Subcutaneous abdominal adipose tissue (tissue), 5 donors: ENCODE results near the gene LRRC4B.

Experiments
- H3K27ac ChIP-seq: one replicate; pipeline ENCODE4 v1.7.0; 2013; ENCODE audit warnings: low read depth, mild to moderate bottlenecking, inconsistent platforms, low read length, moderate library complexity
- H3K27me3 ChIP-seq, 5 donors: one replicate each; pipeline ENCODE4 v1.7.0; 2013; ENCODE audit warnings: low read length in 5 of 5, inconsistent platforms in 1 of 5; ENCODE audit not compliant: control insufficient read depth in 5 of 5, insufficient read depth in 4 of 5
- H3K36me3 ChIP-seq, 5 donors: one replicate each; pipeline ENCODE4 v1.7.0; 2013; ENCODE audit warnings: low read length in 5 of 5; ENCODE audit not compliant: control insufficient read depth in 5 of 5, insufficient read depth in 5 of 5
- H3K4me1 ChIP-seq, 5 donors: one replicate each; pipeline ENCODE4 v1.7.0; 2013; ENCODE audit warnings: low read length in 5 of 5, mild to moderate bottlenecking in 3 of 5, moderate library complexity in 1 of 5; ENCODE audit not compliant: control insufficient read depth in 5 of 5, insufficient read depth in 5 of 5
- H3K4me3 ChIP-seq, 5 donors: one replicate each; pipeline ENCODE4 v1.7.0; 2013; ENCODE audit warnings: low read length in 5 of 5, low read depth in 1 of 5
- H3K9ac ChIP-seq, 5 donors: one replicate each; pipeline ENCODE4 v1.7.0; 2013; ENCODE audit warnings: low read length in 5 of 5, mild to moderate bottlenecking in 4 of 5, moderate library complexity in 3 of 5
- H3K9me3 ChIP-seq, 5 donors: one replicate each; pipeline ENCODE4 v1.7.0; 2013; ENCODE audit warnings: low read length in 5 of 5; ENCODE audit not compliant: control insufficient read depth in 5 of 5
- donor health status: healthy.
- donor health status: healthy.
- donor health status: healthy.
- donor health status: healthy.
- donor health status: healthy.

LRRC4B gene

DNA sequence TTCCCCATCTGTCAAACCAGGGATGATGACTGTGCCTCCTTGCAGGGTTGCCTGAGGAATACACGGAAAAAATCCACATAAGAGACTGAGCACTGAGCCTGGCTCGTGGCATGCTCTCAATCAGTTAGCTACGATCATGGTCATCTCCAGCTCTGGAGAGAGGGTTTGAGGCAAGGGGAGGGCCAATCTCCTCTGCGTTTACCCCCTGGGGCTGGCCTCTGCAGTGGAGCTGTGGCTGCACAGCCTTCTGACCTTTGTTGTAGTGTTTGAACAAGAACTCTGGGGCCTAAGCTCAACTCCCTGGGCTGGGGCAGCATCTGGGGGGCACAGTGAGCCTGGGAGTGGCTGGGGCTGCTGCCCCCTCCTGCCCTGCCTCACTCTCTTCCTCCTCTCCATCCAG is 5.9 kb downstream of the LRRC4B start:
- Histone ChIP-seq H3K9me3 (no peaks in the 10 kb centered on the region), H3K27ac (no peak overlapping the region), H3K27me3 (peaks cover 29 to 54% (median 50%) of the 10 kb centered on the region in 5 donors), H3K4me1 (no peaks in the 10 kb centered on the region), H3K9ac (no peak overlapping the region), H3K36me3 (no peaks in the 10 kb centered on the region), H3K4me3 (no peak overlapping the region)

DNA sequence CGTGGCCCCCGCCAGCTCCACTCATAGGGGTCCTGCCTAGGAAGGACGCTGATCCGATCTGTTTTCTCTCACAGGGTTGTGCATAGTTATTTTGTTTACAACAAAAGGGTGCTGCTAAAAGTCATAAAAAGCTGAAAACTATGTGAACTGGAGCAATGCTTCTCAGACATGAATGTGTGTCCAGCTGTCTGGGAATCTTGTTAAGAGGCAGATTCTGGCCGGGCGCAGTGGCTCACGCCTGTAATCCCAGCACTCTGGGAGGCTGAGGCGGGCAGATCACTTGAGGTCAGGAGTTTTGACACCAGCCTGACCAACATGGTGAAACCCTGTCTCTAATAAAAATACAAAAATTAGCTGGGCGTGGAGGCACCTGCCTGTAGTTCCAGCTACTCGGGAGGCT is 8.6 kb downstream of the LRRC4B start:
- Histone ChIP-seq H3K9me3 (no peaks in the 10 kb centered on the region), H3K9ac (no peak overlapping the region), H3K36me3 (no peaks in the 10 kb centered on the region), H3K4me1 (peaks cover 0 to 14% (median 11%) of the 10 kb centered on the region in 5 donors), H3K27ac (no peak overlapping the region), H3K27me3 (peaks cover 37 to 55% (median 50%) of the 10 kb centered on the region in 5 donors), H3K4me3 (no peak overlapping the region)

DNA sequence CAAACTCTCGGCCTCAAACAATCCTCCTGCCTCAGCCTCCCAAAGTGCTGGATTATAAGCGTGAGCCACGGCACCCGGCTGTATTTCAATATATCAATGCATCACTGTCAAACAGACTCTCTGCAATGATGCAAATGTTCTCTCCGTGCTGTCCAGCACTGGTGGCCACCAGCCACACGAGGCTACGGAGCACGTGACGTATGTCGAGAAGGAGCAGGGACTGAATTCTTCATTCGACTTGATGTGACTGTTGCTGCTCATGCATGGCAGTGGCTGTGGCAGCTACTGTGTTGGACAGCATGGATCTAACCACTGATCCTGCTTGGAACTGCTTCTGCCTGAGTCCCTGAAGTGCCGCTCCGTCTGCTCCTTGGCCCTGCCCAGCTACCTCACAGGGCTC is 9.8 kb downstream of the LRRC4B start:
- H3K27me3 ChIP-seq = peaks cover 34 to 53% (median 48%) of the 10 kb centered on the region in 5 donors
- H3K4me3 ChIP-seq = no peak overlapping the region
- no peak overlapping the region for H3K27ac ChIP-seq
- H3K9ac ChIP-seq = no peak overlapping the region
- H3K4me1 ChIP-seq = peaks cover 0 to 14% (median 11%) of the 10 kb centered on the region in 5 donors
- H3K36me3 ChIP-seq = no peaks in the 10 kb centered on the region
- no peaks in the 10 kb centered on the region for H3K9me3 ChIP-seq

DNA sequence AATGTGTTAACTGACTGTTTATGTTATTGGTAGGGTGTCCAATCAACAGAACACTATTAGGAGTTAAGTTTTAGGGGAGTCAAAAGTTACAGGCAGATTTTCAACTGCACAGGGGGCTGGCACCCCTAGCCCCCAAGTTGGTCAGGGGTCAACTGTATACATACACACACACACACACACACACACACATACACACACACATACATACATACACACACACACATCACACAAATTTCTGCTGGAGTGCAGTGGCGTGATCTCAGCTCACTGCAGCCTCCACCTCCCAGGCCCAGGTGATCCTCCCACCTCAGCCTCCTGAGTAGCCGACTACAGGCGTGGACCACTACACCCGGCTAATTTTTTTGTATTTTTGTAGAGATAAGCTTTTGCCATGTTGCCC is 10.2 kb downstream of the LRRC4B start:
- Histone ChIP-seq H3K36me3 (no peaks in the 10 kb centered on the region), H3K27ac (no peak overlapping the region), H3K9ac (no peak overlapping the region), H3K27me3 (peaks cover 33 to 53% (median 47%) of the 10 kb centered on the region in 5 donors), H3K4me3 (no peak overlapping the region), H3K4me1 (peaks cover 0 to 14% (median 11%) of the 10 kb centered on the region in 5 donors), H3K9me3 (no peaks in the 10 kb centered on the region)

DNA sequence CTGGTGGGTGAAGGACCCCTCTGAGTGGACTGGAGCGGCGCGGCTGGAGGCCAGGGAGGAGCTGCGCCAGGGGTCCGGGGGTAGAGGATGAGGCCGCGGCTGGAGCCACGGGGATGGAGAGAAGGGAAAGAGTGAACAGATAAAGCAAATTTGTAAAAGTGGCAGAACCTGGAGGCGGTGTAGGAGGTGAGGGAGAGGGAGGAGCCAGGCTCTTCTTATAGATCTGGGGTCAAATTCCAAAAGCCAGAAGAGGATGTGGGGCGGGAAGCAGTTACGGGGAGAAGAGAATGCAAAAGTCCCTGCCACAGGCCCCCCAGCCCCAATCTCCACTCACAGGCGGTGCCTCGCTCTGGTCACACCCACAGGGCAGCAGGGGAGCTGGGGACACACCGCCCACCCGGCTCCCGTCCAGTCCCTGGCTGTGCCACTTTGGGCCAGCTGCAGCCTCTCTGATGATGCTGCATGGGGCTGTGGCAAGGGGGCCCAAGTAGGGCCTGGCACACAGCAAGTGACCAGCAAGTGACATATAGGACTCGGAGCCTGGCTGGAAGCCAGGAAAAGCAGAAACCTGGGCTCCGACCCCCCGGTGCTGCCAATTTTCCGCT is 11.1 kb downstream of the LRRC4B start:
- Histone ChIP-seq H3K4me3 (no peak overlapping the region), H3K36me3 (no peaks in the 10 kb centered on the region), H3K9me3 (no peaks in the 10 kb centered on the region), H3K9ac (no peak overlapping the region), H3K4me1 (peaks cover 0 to 14% (median 11%) of the 10 kb centered on the region in 5 donors), H3K27me3 (peaks cover 40 to 58% (median 51%) of the 10 kb centered on the region in 5 donors), H3K27ac (no peak overlapping the region)

DNA sequence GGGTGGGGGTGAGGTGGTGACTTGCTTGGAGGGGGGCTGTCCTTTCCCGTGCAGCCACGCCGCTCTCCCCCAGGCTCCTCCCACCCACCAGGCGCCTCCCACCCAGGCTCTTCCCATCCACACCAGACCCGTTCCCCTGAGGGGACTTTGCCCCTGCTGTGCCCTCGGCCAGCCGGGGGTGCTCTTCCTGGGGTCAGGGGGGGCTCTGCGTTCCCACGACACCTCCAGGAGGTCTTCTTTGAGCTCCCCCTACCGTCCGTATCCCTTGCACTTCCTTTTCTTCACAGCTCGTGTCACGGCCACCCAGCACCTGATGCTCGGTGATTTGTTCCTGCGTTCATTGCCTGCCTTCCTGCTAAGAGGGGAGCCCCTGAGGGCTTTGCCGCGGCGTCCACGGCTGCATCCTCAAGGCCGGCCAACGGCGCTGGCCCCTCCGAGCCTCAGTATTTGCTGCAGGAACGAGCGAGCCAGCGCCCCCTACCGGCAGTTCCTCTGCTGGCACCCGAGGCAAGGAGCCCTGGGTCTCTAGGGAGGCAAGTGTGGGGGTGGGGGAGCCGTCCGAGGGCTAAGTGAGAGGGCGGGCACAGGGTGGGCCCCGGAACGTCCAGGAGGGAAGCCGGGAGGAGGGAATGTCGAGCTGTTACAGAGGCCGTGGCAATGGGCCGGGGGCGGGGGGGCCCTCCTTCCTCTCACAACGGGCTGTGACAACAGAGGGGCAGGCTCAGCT is 11.8 kb downstream of the LRRC4B start:
- peaks cover 44 to 62% (median 57%) of the 10 kb centered on the region in 5 donors for H3K27me3 ChIP-seq
- no peak overlapping the region for H3K27ac ChIP-seq
- peak overlapping the region in 4 of 5 donors; percentile 32 to 63 (median 56) for H3K4me3 ChIP-seq
- H3K36me3 ChIP-seq = no peaks in the 10 kb centered on the region
- H3K9me3 ChIP-seq = no peaks in the 10 kb centered on the region
- H3K9ac ChIP-seq = no peak overlapping the region
- H3K4me1 ChIP-seq = peaks cover 0 to 14% (median 11%) of the 10 kb centered on the region in 5 donors

DNA sequence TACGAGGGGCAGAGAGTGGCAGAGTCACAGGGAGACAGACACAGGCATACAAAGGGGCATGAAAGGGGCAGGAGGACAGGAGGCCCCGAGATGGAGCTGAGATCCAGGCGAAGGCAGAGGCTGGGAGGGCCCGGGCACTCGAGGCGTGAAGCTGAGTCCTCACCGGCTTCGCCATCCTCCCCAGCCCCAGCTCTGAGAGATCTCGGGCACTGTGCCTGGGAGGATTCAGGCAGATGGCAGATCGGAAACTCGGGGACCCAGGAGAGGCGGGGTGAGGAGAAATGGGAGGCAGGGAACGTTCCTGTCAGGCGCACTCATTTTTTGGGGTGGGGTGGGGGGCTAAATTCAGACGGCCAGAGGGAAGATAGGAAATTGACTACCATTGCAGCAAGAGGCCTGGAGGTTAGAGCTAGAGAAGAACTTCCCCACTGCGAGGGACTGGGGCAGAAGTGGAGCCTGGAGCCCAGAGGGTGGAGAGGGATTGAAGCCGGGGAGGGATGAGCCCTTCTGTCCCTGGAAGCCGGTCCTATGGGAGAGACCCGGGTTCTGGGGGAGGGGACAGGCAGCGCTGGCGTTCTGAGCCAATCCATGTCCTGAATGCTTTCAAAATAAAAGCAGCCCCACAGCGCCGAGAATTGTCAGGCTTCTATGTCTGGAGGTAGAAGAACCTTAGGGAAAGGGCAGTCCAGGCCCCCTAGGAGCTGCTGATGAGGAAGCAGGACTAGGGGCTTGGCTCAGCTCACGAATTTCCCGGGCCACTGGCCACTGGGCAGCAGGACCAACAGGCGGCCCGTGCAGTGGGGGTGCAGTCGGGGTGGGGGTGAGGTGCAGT is 12.6 kb downstream of the LRRC4B start:
- Histone ChIP-seq H3K4me3 (peak overlapping the region in 2 of 5 donors; percentile 55 to 63), H3K36me3 (no peaks in the 10 kb centered on the region), H3K27me3 (peaks cover 44 to 62% (median 60%) of the 10 kb centered on the region in 5 donors), H3K9me3 (no peaks in the 10 kb centered on the region), H3K9ac (no peak overlapping the region), H3K27ac (no peak overlapping the region), H3K4me1 (peaks cover 0 to 14% (median 11%) of the 10 kb centered on the region in 5 donors)

DNA sequence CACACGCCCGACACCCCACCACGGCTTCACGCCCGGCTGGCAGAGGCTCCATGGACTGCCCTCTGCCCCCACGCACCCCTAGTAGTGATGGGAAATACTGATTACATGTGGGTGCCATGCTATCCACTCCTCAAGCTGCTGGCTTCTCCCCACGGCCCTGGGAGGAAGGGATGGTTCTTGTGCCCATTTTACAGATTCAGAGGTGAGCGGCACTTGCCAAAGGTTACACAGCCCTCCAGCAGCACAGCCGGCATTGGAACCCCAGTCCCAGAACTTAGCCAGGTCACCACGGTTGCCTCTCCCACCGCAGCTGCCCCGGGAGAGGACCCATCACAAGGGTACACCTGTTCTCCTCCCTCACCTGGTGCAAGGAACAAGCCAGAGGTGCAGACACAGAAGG is 13.2 kb downstream of the LRRC4B start:
- Histone ChIP-seq H3K27me3 (peaks cover 44 to 63% (median 62%) of the 10 kb centered on the region in 5 donors), H3K4me3 (no peak overlapping the region), H3K36me3 (no peaks in the 10 kb centered on the region), H3K27ac (no peak overlapping the region), H3K9ac (no peak overlapping the region), H3K4me1 (peaks cover 0 to 14% (median 11%) of the 10 kb centered on the region in 5 donors), H3K9me3 (no peaks in the 10 kb centered on the region)

DNA sequence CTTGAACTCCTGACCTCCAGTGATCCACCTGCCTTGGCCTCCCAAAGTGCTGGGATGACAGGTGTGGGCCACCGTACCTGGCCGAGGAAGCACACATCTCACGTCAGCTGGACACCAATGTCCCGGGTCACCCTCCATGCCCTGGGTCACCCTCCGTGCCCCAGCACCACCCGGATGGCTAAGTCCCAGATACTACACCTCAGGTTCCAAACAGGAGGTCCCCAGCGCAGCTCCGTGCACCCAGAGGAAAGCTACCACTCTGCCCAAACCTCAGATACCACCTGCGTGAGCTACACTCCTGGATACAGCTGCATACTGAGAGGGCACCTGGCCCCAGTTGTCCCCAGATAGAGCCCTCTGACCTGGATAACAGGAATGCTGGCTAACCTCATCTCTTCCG is 14.0 kb downstream of the LRRC4B start:
- H3K4me3 ChIP-seq = no peak overlapping the region
- no peak overlapping the region for H3K9ac ChIP-seq
- no peaks in the 10 kb centered on the region for H3K36me3 ChIP-seq
- H3K27ac ChIP-seq = no peak overlapping the region
- H3K27me3 ChIP-seq = peaks cover 50 to 71% (median 68%) of the 10 kb centered on the region in 5 donors
- peaks cover 0 to 14% (median 11%) of the 10 kb centered on the region in 5 donors for H3K4me1 ChIP-seq
- no peaks in the 10 kb centered on the region for H3K9me3 ChIP-seq
